ENCODE data around the gene FOXF2. TPM values are rescaled to one million over a fixed set of nuclear protein-coding genes. Genes with fewer than 3 reads are reported as not detected.

Gene FOXF2
- total RNA-seq, 3 donors from 2014 or later: 6.9 to 68.1 (median 7.1) TPM

GRCh38 chr6:1412901-1413300 lies 23.5 kb downstream of the FOXF2 start:
- no peak for DNase-seq
- intact Hi-C loops (cut with DNase I, micrococcal nuclease): no loop called here
- Histone ChIP-seq H3K4me1 (ENCODE audit: low read depth) (no peaks in the 10 kb centered on the region), H3K4me3 (no peak overlapping the region), H3K9me3 (no peaks in the 10 kb centered on the region), H3K36me3 (ENCODE audit: low read depth) (no peaks in the 10 kb centered on the region)
- no peak for TF ChIP-seq CTCF (IDR thresholded peaks at IDR 0.05)
- ATAC-seq: no peak

GRCh38 chr6:1415416-1416063 lies 26.2 kb downstream of the FOXF2 start:
- intact Hi-C loops (cut with DNase I, micrococcal nuclease): no loop called here
- no peaks in the 10 kb centered on the region for H3K36me3 ChIP-seq (ENCODE audit: low read depth)
- DNase-seq: no peak
- TF ChIP-seq CTCF (IDR thresholded peaks at IDR 0.05): no peak
- no peaks in the 10 kb centered on the region for H3K9me3 ChIP-seq
- H3K4me3 ChIP-seq: no peak overlapping the region
- no peak for ATAC-seq
- H3K4me1 ChIP-seq (ENCODE audit: low read depth): no peaks in the 10 kb centered on the region

GRCh38 chr6:1416191-1416760 lies 26.9 kb downstream of the FOXF2 start:
- Histone ChIP-seq H3K4me3 (no peak overlapping the region), H3K36me3 (ENCODE audit: low read depth) (no peaks in the 10 kb centered on the region), H3K9me3 (no peaks in the 10 kb centered on the region), H3K4me1 (ENCODE audit: low read depth) (no peaks in the 10 kb centered on the region)
- ATAC-seq (no peak), DNase-seq (no peak)
- no peak for TF ChIP-seq CTCF (IDR thresholded peaks at IDR 0.05)
- intact Hi-C loops (cut with DNase I, micrococcal nuclease): no loop called here

- ATAC-seq: no peak
- intact Hi-C loops (cut with DNase I, micrococcal nuclease): no loop called here
- TF ChIP-seq CTCF (IDR thresholded peaks at IDR 0.05): no peak
Measured at GRCh38 chr6:1416820-1417219, 27.4 kb downstream of the FOXF2 start.

GRCh38 chr6:1417718-1418117 lies 28.3 kb downstream of the FOXF2 start:
- TF ChIP-seq CTCF (IDR thresholded peaks at IDR 0.05): no peak
- peaks cover 2% of the 10 kb centered on the region for H3K9me3 ChIP-seq
- ATAC-seq (no peak), DNase-seq (no peak)
- intact Hi-C loops (cut with DNase I, micrococcal nuclease): no loop called here
- H3K36me3 ChIP-seq (ENCODE audit: low read depth): no peaks in the 10 kb centered on the region
- H3K4me1 ChIP-seq (ENCODE audit: low read depth): no peaks in the 10 kb centered on the region
- H3K4me3 ChIP-seq: no peak overlapping the region

More at GRCh38 chr6:1416820-1417219, 27.4 kb downstream of the FOXF2 start:
- H3K9me3 ChIP-seq: peaks cover 2% of the 10 kb centered on the region
- no peaks in the 10 kb centered on the region for H3K36me3 ChIP-seq (ENCODE audit: low read depth)
- DNase-seq: no peak
- H3K4me3 ChIP-seq: no peak overlapping the region
- H3K4me1 ChIP-seq (ENCODE audit: low read depth): no peaks in the 10 kb centered on the region
